ENCODE data around the gene KATNAL2.
A peak's percentile ranks its signal among the peaks of the same experiment; 100 is the strongest.

Gene KATNAL2, protein sequence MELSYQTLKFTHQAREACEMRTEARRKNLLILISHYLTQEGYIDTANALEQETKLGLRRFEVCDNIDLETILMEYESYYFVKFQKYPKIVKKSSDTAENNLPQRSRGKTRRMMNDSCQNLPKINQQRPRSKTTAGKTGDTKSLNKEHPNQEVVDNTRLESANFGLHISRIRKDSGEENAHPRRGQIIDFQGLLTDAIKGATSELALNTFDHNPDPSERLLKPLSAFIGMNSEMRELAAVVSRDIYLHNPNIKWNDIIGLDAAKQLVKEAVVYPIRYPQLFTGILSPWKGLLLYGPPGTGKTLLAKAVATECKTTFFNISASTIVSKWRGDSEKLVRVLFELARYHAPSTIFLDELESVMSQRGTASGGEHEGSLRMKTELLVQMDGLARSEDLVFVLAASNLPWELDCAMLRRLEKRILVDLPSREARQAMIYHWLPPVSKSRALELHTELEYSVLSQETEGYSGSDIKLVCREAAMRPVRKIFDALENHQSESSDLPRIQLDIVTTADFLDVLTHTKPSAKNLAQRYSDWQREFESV
- total RNA-seq: 0.56 reads per million

DNA sequence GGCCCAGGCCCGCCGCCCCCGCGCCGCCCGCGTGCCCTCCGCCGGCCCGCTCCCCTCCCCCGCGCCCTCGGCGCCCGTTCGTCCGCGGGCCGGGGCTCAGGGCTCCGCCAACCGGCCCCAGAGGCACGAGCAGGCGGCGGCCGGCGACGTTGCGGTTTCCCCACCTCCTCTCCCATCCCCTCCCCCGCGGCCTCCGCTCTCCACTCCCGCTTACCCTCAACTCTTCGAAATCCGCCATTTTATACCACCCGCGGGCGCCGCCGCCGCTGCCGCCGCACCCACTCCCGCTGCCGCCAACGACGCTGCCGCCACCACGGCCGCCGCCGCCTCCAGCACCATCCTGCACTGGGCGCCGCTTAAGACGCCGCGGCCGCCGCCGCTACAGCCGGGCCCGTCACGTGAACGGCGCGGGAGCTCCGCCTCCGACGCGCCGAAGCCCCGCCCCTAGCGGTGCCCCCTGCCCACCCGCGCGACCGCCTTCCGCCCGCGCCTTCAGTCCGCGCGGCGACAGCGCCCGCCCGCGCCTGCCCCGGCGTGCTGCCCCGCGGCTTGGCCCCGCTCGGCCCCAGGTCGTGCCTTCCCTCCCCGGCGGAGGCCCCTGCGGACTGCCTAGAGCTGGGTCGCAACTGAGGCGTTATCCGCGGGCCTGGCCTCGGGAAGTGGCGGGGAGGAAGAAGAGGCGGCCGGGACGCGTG lies at the start of gene KATNAL2, which contains the start of gene PIAS2:
Gene KATNAL2, plus strand, starts transcription at position 495 of the 695 bp plus-strand sequence. CDS start 29,271 bp downstream, outside the sequence.
Gene PIAS2, minus strand, starts transcription at position 400 of the 695 bp plus-strand sequence. Its CDS starts 162 bp downstream, at position 238.
- peak; percentile 59 for DNase-seq

DNA sequence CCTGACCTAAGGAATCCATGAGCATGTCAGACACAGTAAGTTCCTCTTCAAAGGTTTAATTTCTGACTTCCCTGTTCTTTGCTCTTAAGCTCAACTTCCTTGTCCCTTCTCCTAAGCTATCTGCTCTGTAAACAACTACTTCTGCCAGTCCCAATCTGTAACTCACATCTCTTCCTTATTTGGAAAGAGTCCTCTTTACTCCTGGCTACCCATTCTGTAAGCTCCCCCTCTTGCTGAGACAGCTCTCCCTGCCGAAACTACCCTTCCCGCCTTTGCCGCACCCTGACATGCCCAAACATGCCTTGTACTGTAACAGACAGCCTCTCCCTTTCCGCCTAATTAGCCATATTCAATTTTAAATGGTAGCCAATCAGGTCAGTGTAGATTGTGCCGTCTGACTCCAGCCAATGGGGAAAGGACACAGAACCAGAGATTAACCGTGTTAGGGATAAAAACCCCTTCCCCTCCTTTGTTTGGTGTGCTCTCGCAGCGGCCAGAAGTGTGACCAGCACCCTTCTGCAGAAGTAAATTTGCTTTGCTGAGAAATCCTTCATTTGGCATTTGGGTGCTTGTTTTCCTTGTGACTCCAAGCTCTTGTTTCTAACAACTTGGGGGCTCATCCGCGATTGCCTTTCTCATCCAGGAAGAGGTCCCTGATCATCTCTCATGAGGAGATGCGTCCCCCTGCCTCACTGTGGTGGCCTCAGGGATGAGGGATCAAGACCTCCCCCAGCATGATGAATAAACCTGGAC lies 49.1 kb upstream of the KATNAL2 start:
- DNase-seq: no peak

DNA sequence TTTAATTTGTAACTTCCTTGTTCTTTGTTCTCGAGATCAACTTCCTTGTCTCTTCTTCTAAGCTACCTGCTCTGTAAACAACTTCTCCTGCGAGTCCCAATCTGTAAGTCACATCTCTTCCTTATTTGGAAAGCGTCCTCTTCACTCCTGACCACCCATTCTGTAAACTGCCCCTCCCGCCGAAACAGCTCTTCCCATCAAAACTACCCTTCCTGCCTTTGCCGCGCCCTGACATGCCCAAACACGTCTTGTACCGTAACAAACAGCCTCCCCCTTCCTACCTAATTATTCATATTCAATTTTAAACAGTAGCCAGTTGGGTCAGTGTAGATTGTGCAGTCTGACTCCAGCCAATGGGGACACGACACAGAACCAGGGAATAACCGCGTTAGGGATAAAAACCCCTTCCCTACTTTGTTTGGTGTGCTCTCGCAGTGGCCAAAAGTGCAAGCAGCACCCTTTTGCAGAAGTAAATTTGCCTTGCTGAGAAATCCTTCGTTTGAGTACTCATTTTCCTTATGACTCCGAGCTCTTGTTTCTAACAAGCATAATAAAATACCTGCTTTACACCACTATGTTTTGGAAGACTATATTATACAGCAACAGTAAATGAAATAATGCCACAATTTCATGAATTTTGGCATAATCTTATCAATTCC lies 39.9 kb upstream of the KATNAL2 start:
- no peak for DNase-seq

DNA sequence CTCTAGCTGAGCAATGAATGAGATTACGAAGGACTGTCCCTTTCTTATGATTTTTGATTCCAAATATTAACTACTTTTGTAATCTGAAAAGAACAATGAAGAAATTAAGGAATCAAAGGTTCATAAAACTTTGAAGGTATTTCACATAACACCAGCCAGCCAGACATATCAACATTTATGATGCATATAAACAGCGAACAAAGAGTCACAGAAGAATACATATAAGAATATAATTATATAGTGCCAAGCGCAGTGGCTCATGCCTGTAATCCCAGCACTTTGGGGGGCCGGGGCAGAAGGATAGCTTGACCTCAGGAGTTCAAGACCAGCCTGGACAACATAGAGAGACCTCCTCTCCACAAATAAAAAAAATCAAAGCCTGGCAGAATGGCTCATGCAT lies 34.2 kb upstream of the KATNAL2 start:
- no peak for DNase-seq

DNA sequence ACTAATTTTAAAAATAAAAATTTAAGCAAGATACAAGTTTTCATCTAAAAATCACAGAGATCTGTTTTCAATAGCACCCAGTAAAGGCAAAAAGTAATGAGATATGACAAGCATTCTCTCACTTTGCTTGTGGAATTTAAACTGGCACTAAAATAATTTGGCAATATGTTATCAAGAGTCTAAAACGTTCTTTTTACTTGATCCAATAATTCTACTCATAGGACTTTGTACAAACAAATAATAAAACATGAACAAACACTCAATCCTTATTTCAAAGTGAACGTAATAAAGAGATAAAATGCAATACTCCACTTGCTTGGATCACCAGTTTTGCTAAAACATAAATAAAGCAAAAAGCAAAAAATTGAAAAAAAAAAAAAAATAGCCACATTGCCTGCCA lies 30.5 kb upstream of the KATNAL2 start:
- no peak for DNase-seq

DNA sequence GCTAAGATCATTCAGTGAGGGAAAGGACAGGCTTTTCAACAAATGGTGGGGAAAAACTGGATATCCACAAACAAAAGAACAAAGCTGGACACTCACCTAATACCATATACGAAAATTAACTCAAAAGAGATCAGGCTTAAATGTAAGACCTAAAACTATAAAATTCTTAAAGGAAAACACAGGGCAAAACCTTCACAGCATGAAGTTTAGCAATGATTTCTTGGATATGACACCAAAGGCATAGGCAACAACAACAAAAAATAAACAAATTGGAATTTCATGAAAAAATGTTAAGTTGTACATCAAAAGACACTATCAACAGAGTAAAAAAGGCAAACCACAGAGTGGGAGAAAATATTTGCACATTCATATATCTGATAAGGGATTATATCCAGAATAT lies 28.4 kb upstream of the KATNAL2 start:
- no peak for DNase-seq

DNA sequence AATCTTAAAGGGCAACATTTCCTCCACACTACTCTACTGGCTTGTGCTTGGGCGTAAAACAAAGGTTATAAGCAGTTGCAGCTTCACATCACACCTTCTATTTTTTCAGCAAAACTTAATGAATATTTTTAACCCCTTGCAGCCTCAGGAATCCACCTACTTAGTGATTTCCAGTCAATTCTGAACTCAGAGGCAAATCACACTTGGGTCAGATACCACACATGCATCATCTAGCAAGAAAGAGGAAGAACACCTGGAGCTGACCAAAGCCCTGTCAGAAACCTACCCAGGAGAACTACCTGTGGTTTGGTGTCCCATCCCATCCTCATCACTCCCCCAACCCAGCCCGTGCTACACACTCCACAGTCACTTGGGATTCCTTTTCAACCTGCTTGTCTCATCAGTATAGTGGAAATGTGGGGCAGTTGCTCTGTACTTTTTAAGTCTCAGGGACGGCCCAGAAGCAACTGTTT lies 25.6 kb upstream of the KATNAL2 start:
- no peak for DNase-seq

DNA sequence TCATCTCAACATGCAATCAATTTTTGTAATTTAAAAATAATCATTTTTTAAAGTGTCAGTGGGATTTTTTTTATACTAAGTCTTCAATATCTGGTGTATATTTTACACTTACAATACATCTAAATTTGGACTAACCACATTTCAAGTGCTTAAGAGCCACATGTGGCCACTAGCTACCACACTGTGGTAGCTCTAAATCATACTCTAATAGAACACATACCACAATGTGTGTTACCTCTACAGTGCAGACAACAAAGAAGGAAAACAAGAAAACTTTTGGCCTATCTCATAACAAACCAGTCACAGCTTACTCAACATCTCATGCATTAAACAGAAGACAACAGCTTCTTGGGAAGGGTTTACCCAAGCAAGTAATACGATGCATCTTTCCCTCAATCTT lies 24.6 kb upstream of the KATNAL2 start:
- no peak for DNase-seq

DNA sequence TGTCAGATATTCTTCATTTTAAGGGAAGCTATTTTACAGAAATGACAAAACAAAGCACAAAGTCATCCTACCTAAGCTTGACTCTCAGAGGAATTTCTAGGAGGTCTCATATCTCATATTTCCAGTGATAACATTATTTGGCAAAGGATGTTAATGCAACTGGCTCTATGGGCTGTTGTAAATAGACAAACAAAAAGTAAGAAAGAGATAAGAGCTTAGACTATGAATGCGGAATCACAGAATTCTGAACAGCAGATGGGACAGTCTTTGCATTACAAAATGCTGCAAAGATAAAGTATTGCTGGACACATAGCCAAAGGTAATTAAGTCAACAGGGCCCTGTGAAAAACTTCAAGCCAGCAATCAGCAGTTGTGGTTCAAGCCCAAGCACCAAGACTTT lies 24.0 kb upstream of the KATNAL2 start:
- no peak for DNase-seq

DNA sequence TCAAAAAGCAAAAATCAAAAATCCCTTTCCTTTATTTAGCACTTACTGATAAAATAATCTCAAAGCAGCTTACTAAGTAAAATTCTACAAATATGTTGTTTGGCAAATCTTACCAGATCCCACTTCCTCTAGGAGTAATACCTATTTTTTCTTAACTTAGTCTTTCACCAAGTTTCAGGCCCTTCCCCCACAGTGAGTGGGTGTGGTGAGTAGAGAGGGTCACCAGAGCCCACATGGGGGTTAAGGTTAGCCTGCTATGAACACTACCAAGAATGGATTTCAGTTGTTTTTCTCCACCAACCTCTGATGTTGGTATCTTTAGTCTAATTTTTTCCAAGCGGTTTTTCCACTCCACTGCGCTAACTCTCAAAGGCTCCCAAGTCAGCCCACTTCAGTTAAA lies 23.3 kb upstream of the KATNAL2 start:
- DNase-seq: no peak

DNA sequence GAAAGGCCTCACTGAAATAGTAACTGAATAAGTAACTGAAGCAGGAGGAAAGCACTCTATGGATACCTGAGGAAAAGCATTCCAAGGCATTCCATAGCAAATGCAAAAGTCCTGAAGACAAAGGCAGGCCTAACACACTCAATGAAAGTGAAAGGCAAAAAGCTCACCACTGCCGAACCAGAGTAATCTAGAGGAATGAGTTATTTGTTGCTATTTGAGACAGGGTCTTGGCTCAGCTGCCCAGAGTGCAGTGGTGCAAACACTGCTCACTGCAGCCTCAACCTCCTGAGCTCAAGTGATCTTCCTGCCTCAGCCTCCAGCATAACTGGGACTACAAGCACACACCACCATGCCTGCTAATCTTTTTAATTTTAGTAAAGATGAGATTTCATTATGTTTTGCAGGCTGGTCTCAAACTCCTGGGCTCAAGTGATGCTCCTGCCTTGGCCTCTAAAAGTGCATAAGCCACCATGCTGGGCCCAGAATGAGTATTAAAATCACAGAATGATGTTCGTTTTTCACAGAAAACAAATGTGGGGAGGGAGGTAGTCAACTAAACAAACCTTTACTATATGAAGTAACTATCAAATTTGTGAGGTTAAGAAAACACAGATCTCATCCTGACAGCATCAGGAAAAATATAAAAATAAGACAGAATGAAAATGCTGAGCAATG lies 18.0 kb upstream of the KATNAL2 start:
- DNase-seq: no peak

DNA sequence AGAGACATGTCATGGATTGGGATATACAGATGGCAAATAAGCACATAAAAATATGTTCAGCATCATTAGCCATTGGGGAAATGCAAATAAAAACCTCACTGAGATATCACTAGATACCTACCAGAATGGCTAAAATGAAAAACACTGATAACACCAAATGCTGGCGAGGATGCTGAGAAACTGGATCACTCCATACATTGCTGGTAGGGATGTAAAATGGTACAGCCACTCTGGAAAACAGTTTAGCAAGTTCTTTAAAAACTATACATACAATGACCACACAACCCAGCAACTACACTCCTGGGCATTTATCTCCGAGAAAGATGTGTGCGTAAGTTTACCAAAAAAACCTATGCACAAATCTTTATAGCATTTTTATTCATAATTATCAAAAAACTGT lies 14.0 kb upstream of the KATNAL2 start:
- no peak for DNase-seq

DNA sequence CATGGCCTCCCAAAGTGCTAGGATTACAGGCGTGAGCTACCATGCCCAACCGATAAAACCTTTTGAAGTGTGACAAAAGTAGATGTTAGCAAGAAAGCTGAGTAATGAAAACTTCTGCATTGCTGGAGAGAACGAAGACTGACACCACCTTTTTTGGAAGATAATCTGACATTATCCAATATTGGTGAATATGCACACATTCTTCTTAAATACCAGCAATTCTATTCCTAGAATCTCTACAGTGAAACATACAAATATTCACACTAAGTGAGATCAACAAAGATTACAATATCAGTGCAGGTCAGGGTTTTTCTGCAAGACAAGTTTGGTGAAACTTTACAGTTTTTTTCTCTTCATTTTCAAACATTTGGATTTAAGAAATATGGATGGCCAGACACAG lies 7.9 kb upstream of the KATNAL2 start:
- DNase-seq: no peak

DNA sequence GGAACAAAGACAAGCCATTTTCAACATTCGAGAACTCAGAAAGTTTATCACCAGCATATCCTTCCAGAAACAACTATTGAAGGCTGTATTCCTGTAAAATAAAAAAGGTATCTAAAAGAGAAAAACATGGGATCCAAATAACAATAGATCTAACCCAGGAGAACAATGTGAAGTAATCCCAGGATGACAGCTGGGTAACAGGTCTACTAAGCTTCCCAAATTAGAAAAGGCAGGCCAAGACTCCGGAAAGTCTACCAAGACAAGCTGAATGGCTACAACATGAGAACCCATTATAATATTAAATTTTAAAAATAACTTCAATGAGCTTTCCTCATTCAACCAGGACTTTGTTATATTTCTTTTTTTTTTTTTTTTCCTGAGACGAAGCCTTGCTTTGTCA lies 6.5 kb upstream of the KATNAL2 start:
- DNase-seq: no peak

DNA sequence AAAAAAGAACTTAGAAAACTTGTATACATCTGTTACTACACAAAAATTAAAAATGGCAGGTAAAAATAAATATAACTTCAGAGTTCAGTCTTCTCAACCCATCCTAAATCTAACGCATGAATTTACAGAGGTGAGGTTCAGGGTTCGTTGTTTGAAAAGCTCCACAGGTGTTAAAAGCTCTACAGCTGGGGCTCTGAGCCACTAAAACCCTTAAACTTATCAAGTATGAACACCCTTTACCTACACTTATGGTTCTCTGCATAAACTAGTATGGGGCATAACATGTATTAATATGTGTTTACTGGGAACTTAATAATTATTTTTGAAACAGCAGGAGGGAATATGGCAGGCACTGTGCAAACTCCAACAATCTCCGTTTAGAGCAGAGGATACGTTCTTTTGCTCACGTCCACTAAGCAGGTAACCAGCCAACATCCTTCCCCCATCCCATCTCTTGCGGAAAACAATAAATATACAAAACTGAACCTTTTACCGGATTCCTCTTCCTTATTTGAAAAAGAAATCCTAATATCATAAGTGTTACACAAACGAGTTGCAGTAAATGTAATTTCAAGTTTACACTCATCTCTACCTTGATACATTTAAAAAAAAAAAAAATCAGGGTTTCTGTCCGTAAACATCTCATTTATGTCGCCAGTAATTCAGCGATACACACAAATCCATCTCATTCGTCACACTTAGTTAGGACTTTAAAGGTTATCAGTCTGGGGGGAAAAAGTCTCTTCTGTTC lies 1.4 kb upstream of the KATNAL2 start:
- no peak for DNase-seq

DNA sequence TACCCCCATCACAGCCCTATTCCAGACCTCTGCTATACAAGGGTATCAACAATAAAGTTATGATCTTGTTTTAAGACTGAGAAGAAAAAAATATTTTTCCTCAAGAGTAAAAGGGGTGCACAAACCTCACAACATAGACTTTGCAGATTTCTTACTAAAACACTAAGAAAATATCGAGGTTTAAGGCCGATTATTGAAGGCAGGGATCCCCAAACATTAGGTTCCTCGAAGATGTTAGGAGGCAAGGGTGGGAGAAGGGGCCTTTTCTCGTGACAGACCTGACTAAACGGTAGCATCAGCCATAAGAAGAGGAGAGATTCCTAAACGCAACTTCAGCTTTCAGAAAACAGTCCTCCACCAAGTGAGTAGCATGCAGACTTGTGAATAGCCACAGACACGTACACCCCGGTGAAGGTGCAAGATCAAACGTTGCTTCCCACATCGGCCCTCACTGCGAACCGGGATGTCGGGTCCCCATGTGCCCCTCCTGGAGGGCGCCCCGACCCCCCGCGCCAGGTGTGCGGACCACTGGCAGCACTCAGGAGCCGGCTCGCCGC lies 773 bp upstream of the KATNAL2 start:
- DNase-seq: peak; percentile 27

DNA sequence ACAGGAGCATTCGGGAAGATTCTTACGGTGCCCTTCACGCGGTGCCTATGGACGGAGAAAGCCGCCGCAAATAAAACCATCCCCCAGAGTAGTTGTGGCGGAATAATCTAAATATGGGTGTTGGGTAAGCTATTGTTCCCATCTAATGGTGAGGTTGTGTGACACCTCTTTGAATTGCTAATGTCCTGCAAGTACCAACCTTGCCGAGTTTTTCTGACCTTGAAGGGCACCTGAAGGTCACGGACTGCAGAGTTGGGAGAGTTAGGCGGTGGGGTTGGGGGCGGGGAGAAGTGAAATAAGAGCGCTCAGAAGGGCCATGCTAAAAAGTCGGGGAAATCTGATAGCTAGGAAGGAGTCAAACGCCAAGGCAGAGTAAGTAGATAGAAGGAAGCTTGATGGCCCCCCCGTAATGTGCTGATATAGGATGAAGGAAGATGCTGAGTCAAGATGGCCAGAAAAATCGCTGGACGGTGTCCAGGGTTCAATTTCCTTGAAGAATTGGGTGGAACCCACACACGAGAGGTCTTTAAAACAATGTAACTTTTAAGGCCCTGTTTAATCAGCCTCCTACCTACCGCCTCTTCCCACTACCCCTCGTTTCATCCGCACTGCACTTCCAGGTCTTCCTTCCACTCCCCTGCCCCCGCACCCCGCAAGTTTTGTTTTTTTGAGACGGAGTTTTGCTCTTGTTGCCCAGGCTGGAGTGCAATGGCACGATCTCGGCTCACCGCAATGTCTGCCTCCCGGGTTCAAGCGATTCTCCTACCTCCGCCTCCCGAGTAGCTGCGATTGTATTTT lies 600 bp downstream of the KATNAL2 start:
- no peak for DNase-seq

DNA sequence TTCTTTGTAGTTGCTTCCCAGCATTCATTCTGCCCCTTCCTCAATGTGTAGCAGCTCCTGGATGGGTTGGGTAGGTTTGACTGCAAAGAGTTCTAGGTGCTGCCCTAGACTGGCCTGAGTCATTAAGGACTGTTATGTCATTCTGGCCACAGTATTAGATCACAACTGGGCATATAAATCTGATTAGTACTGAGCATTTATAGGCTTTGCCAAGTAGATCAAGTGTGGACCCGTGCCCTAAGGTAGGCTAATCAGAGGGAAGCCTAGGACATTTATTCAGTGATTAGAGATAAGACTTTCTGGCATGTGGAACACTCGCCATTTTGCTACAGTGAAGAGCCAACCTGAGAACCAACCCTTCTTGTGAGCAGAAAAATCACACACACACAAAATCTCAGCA lies 2.7 kb downstream of the KATNAL2 start:
- DNase-seq: no peak

DNA sequence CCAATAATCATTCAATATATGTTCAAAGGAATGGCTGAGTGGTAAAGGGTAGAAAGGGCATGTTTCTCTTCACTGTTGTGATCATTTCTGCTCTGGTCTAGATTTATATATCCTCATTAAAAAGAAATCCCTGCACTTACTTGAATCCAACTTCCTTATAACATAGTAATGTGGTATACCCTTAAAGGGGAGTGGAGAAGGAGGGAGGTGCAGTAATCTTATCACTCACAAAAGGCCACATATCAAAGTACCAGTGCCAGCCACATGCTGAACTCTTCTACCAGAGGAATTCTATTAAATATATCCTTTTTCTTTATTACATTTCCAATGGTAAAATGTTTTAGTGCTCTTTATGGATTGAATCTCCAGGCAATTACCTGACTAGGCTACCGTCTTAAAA lies 3.3 kb downstream of the KATNAL2 start:
- DNase-seq: no peak

Measured in effector CD4-positive, alpha-beta T cell (primary cell).